ENCODE data around the gene NSUN7. TPM values are rescaled to one million over a fixed set of nuclear protein-coding genes. Genes with fewer than 3 reads are reported as not detected.

Gene NSUN7
- polyA plus RNA-seq, 1 donor from 2014 or later = 0.51 TPM

DNA sequence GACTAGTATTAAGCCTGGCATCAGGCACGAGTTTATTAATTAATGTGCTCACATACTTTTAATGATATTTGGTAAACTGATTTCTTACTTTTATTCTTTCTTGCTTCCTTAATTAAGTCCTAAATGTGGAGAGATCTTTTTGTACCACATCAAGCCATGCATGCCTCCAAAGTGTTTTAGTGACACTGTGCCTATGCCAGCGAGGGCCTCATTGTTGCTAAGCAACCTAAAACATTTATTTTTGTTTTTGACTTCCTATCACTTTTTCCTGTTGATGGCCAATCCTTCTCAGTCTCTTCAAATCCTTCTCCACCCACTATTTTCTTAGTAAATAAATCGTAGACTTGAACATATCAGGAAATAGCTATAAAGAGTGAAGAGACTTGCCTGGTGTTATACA is 5.5 kb upstream of the NSUN7 start:
- Histone ChIP-seq H3K4me2 (ENCODE audit: low read length) (no peak overlapping the region), H3F3A (ENCODE audit: insufficient read depth, low read length, poor library complexity, severe bottlenecking) (no peaks in the 10 kb centered on the region), H3K27me3 (ENCODE audit: insufficient read depth, low read depth, low read length) (no peaks in the 10 kb centered on the region), H3K9me2 (ENCODE audit: insufficient read depth, low read length) (no peaks in the 10 kb centered on the region), H2AFZ (ENCODE audit: low read depth, low read length) (no peak overlapping the region), H3K9me3 (ENCODE audit: low read length) (no peaks in the 10 kb centered on the region), H3K79me2 (replicated peaks; ENCODE audit: insufficient read depth, low read length) (no peaks in the 10 kb centered on the region), H3K27ac (ENCODE audit: low read length) (no peak overlapping the region), H3K36me3 (ENCODE audit: insufficient read depth, low read length) (no peaks in the 10 kb centered on the region), H4K20me1 (ENCODE audit: insufficient read depth) (no peaks in the 10 kb centered on the region), H3K4me3 (ENCODE audit: low read length) (no peak overlapping the region), H3K9ac (ENCODE audit: low read length) (no peak overlapping the region)
- TF ChIP-seq, protein P1, sequence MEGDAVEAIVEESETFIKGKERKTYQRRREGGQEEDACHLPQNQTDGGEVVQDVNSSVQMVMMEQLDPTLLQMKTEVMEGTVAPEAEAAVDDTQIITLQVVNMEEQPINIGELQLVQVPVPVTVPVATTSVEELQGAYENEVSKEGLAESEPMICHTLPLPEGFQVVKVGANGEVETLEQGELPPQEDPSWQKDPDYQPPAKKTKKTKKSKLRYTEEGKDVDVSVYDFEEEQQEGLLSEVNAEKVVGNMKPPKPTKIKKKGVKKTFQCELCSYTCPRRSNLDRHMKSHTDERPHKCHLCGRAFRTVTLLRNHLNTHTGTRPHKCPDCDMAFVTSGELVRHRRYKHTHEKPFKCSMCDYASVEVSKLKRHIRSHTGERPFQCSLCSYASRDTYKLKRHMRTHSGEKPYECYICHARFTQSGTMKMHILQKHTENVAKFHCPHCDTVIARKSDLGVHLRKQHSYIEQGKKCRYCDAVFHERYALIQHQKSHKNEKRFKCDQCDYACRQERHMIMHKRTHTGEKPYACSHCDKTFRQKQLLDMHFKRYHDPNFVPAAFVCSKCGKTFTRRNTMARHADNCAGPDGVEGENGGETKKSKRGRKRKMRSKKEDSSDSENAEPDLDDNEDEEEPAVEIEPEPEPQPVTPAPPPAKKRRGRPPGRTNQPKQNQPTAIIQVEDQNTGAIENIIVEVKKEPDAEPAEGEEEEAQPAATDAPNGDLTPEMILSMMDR (IDR thresholded peaks at IDR 0.05; ENCODE audit: poor library complexity, severe bottlenecking) = no peak
- no peak for TF ChIP-seq MXI1 (conservative IDR thresholded peaks at IDR 0.05; ENCODE audit: poor library complexity, severe bottlenecking)
- TF ChIP-seq EP300 (conservative IDR thresholded peaks at IDR 0.05; ENCODE audit: poor library complexity, severe bottlenecking) = no peak
- no peak for TF ChIP-seq TAF1 (IDR thresholded peaks at IDR 0.05; ENCODE audit: low read depth)
- no peak for TF ChIP-seq RAD21 (conservative IDR thresholded peaks at IDR 0.05)
- no peak for TF ChIP-seq POLR2AphosphoS5 (IDR thresholded peaks at IDR 0.05)
- no peak for TF ChIP-seq EZH2 (IDR thresholded peaks at IDR 0.05; ENCODE audit: borderline replicate concordance, insufficient read depth, low read length, poor library complexity, severe bottlenecking)
- no peak for TF ChIP-seq SMC3 (conservative IDR thresholded peaks at IDR 0.05; ENCODE audit: poor library complexity)
- TF ChIP-seq, protein P2, sequence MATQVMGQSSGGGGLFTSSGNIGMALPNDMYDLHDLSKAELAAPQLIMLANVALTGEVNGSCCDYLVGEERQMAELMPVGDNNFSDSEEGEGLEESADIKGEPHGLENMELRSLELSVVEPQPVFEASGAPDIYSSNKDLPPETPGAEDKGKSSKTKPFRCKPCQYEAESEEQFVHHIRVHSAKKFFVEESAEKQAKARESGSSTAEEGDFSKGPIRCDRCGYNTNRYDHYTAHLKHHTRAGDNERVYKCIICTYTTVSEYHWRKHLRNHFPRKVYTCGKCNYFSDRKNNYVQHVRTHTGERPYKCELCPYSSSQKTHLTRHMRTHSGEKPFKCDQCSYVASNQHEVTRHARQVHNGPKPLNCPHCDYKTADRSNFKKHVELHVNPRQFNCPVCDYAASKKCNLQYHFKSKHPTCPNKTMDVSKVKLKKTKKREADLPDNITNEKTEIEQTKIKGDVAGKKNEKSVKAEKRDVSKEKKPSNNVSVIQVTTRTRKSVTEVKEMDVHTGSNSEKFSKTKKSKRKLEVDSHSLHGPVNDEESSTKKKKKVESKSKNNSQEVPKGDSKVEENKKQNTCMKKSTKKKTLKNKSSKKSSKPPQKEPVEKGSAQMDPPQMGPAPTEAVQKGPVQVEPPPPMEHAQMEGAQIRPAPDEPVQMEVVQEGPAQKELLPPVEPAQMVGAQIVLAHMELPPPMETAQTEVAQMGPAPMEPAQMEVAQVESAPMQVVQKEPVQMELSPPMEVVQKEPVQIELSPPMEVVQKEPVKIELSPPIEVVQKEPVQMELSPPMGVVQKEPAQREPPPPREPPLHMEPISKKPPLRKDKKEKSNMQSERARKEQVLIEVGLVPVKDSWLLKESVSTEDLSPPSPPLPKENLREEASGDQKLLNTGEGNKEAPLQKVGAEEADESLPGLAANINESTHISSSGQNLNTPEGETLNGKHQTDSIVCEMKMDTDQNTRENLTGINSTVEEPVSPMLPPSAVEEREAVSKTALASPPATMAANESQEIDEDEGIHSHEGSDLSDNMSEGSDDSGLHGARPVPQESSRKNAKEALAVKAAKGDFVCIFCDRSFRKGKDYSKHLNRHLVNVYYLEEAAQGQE (IDR thresholded peaks at IDR 0.05; ENCODE audit: borderline replicate concordance) = no peak

GRCh38 chr4:40745285-40745984 is 4.3 kb upstream of the NSUN7 start:
- Histone ChIP-seq H3K9ac (ENCODE audit: low read length) (no peak overlapping the region), H3K4me2 (ENCODE audit: low read length) (no peak overlapping the region), H3K27ac (ENCODE audit: low read length) (no peak overlapping the region), H3F3A (ENCODE audit: insufficient read depth, low read length, poor library complexity, severe bottlenecking) (no peaks in the 10 kb centered on the region), H3K79me2 (replicated peaks; ENCODE audit: insufficient read depth, low read length) (no peaks in the 10 kb centered on the region), H3K4me3 (ENCODE audit: low read length) (no peak overlapping the region), H4K20me1 (ENCODE audit: insufficient read depth) (no peaks in the 10 kb centered on the region), H2AFZ (ENCODE audit: low read depth, low read length) (no peak overlapping the region), H3K36me3 (ENCODE audit: insufficient read depth, low read length) (no peaks in the 10 kb centered on the region), H3K27me3 (ENCODE audit: insufficient read depth, low read depth, low read length) (peaks cover 10% of the 10 kb centered on the region), H3K9me3 (ENCODE audit: low read length) (no peaks in the 10 kb centered on the region), H3K9me2 (ENCODE audit: insufficient read depth, low read length) (no peaks in the 10 kb centered on the region)
- TF ChIP-seq SMC3 (conservative IDR thresholded peaks at IDR 0.05; ENCODE audit: poor library complexity) = no peak
- no peak for TF ChIP-seq EP300 (conservative IDR thresholded peaks at IDR 0.05; ENCODE audit: poor library complexity, severe bottlenecking)
- TF ChIP-seq POLR2AphosphoS5 (IDR thresholded peaks at IDR 0.05) = no peak
- TF ChIP-seq, protein P1 (IDR thresholded peaks at IDR 0.05; ENCODE audit: poor library complexity, severe bottlenecking) = no peak
- no peak for TF ChIP-seq TAF1 (IDR thresholded peaks at IDR 0.05; ENCODE audit: low read depth)
- TF ChIP-seq MXI1 (conservative IDR thresholded peaks at IDR 0.05; ENCODE audit: poor library complexity, severe bottlenecking) = no peak
- no peak for TF ChIP-seq EZH2 (IDR thresholded peaks at IDR 0.05; ENCODE audit: borderline replicate concordance, insufficient read depth, low read length, poor library complexity, severe bottlenecking)
- TF ChIP-seq, protein P2 (IDR thresholded peaks at IDR 0.05; ENCODE audit: borderline replicate concordance) = no peak
- no peak for TF ChIP-seq RAD21 (conservative IDR thresholded peaks at IDR 0.05)

All from neural cell (in vitro differentiated cells).